Heart right ventricle (tissue), 16 donors: Measurements from ENCODE around the gene PNP. TPM values are rescaled to one million over a fixed set of nuclear protein-coding genes. Genes with fewer than 3 reads are reported as not detected.

Experiments
- ATAC-seq, 8 donors: fragments of 200-7000 bp; cut with Tn5 transposase; one replicate each; pipeline ENCODE4 v1.9.1; 2020; ENCODE audit warnings: mild to moderate bottlenecking in 8 of 8, moderate library complexity in 8 of 8, moderate number of reproducible peaks in 1 of 8
- DNase-seq, 2 donors: peaks; one replicate each; pipeline ENCODE4 v3.0.0-alpha.2; 2020
- H3K27ac ChIP-seq, 10 donors: fragments of 200-600 bp; sonication (generic) in 2 of 10; one replicate each; pipeline versions ENCODE4 v1.5.0 to v1.8.0; 2020 to 2022; ENCODE audit warnings: mild to moderate bottlenecking in 3 of 10
- H3K27me3 ChIP-seq, 7 donors: fragments of 200-600 bp; one replicate each; pipeline ENCODE4 v1.8.0; 2021 to 2022; ENCODE audit warnings: mild to moderate bottlenecking in 2 of 7
- H3K36me3 ChIP-seq, 9 donors: fragments of 200-600 bp; sonication (generic) in 1 of 9; one replicate each; pipeline versions ENCODE4 v1.5.0 to v1.8.0; 2020 to 2022; ENCODE audit warnings: mild to moderate bottlenecking in 2 of 9
- H3K4me1 ChIP-seq, 9 donors: fragments of 200-600 bp; sonication (generic) in 1 of 9; one replicate each; pipeline versions ENCODE4 v1.5.0 to v1.8.0; 2020 to 2022; ENCODE audit warnings: mild to moderate bottlenecking in 4 of 9
- H3K4me3 ChIP-seq, 10 donors: fragments of 200-600 bp; sonication (generic) in 2 of 10; one replicate each; pipeline versions ENCODE4 v1.5.0 to v1.8.0; 2020 to 2022; ENCODE audit warnings: mild to moderate bottlenecking in 7 of 10, moderate library complexity in 2 of 10
- H3K9me3 ChIP-seq, 11 donors: fragments of 200-600 bp in 10 of 11; sonication (generic) in 2 of 11; one replicate each; pipeline versions ENCODE4 v1.5.0 to v1.8.0; 2013 to 2022; ENCODE audit warnings: mild to moderate bottlenecking in 2 of 11, control low read depth in 1 of 11, moderate library complexity in 1 of 11
- WGBS, 2 donors: extraction: QIAGEN DNeasy Blood & Tissue Kit; methylation state at CpG; one replicate each; pipeline ENCODE4 v1.1.7; 2013; ENCODE audit warnings: inconsistent platforms in 1 of 2; 5-methylcytosine and 5-hydroxymethylcytosine counted together
- intact Hi-C, 10 donors: fragments of 100-400 bp; cut with DNase I; formaldehyde crosslinking; loops; one replicate each; pipeline versions ENCODE4 v1.11.1 to v1.14.2; 2022
- polyA plus RNA-seq, 2 donors: library from polyadenylated mRNA; stranded (reverse); fragments of 200-250 nt; gene quantifications; one replicate each; pipeline ENCODE4 v1.2.3, GENCODE V29; 2013
- total RNA-seq, 10 donors: library from RNA; stranded (reverse); fragmentation: NEBNext Ultra II Directional in 3 of 10; extraction: Animal tissue kit (Norgen Biotek cat#: 25700) in 3 of 10; gene quantifications; one replicate each; pipeline versions ENCODE4 v1.2.1 to v1.2.4, GENCODE V29; 2021 to 2023
- TF ChIP-seq, protein P1 (sequence below), 9 donors: fragments of 200-600 bp; sonication (generic) in 2 of 9; IDR thresholded peaks; one replicate each; pipeline versions ENCODE4 v1.5.0 to v1.8.0; 2021 to 2022; ENCODE audit warnings: antibody characterized with exemption in 9 of 9, mild to moderate bottlenecking in 5 of 9, moderate library complexity in 1 of 9
- donor health status: Arrhythmogenic right ventricular cardiomyopathy.
- donor health status: ischemic (EF 13 %, LVEDD 7.1; RV severe dilation, severe dysfunction).
- donor health status: healthy with polysubstance abuse.
- donor health status: DM: no; HTN: yes; CAD: no.
- donor health status: DM: no; HTN: no; CAD: no.
- donor health status: ischemic (EF 25% LVEDD 6.9; RV normal size, moderate dysfunction).
- donor health status: ischemic (EF 25% LVEDD 5.7; RV mildly dilated, moderate dysfunction).
- donor health status: healthy.
- donor health status: DM: yes; HTN: yes; CAD: no.
- donor health status: Ischemic cardiomyopathy.
- donor health status: ischemic (EF 35%, LVEDD 5.7; RV mildly dilated, moderate dysfunction).
- donor health status: nonischemic (EF 11% LVEDD 7.7; RV severe dilation, severe dysfunction).
- donor health status: DM: yes; HTN: yes; CAD: no.
- donor health status: PGD.
- donor health status: ischemic (EF 29% LVEDD 5.4; RV normal size, mild dysfunction).
- donor health status: nonischemic (EF 23%, LVEDD 6.1; RV moderate dilation, normal function).

The PNP gene
- total and polyA plus RNA-seq, 12 donors = 5.0 to 33.7 (median 8.6) TPM

DNA sequence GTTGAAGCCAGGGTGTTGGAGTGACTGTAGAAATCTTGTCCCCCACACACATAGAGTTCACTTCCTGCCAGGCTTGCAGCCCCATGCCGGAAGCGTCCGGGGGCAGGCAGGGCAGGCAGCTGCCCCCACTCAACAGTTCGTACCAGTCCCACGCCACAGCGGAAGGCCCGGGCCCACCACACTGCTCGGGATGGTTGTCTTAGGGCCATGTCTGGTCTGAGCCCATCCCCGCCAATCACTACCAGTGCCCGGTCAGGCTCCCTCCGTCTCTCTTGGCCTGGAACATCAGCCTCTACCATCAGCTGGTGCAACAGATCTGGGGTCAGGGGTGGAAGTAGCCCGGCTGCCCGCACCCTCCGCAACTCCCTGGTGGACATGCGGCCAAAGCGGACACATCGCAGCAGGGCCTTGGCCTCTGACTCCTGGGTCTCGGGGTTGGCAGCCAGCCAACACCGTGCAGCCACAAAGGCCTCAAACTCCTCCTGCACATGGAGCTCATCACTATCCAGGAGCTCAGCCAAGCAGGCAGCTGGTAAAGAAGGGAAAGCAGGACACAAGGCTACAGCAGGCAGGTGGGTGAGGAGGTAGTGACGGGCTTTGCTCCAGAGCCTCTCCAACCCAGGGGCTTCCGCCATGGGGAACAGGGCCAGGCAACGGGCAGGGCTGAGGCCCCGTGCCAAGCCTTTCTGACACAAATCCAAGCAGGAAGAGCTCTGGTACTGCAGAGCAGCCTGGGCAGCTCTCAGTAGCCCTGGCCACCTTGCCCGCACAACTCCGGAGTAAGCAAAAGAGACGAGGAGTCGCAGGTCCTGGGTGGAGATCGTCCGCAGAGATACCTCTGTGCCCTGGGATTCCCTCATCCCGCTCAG, 39.2 kb upstream of the PNP start:
- TF ChIP-seq, protein P1, sequence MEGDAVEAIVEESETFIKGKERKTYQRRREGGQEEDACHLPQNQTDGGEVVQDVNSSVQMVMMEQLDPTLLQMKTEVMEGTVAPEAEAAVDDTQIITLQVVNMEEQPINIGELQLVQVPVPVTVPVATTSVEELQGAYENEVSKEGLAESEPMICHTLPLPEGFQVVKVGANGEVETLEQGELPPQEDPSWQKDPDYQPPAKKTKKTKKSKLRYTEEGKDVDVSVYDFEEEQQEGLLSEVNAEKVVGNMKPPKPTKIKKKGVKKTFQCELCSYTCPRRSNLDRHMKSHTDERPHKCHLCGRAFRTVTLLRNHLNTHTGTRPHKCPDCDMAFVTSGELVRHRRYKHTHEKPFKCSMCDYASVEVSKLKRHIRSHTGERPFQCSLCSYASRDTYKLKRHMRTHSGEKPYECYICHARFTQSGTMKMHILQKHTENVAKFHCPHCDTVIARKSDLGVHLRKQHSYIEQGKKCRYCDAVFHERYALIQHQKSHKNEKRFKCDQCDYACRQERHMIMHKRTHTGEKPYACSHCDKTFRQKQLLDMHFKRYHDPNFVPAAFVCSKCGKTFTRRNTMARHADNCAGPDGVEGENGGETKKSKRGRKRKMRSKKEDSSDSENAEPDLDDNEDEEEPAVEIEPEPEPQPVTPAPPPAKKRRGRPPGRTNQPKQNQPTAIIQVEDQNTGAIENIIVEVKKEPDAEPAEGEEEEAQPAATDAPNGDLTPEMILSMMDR (IDR thresholded peaks at IDR 0.05) = no peak

DNA sequence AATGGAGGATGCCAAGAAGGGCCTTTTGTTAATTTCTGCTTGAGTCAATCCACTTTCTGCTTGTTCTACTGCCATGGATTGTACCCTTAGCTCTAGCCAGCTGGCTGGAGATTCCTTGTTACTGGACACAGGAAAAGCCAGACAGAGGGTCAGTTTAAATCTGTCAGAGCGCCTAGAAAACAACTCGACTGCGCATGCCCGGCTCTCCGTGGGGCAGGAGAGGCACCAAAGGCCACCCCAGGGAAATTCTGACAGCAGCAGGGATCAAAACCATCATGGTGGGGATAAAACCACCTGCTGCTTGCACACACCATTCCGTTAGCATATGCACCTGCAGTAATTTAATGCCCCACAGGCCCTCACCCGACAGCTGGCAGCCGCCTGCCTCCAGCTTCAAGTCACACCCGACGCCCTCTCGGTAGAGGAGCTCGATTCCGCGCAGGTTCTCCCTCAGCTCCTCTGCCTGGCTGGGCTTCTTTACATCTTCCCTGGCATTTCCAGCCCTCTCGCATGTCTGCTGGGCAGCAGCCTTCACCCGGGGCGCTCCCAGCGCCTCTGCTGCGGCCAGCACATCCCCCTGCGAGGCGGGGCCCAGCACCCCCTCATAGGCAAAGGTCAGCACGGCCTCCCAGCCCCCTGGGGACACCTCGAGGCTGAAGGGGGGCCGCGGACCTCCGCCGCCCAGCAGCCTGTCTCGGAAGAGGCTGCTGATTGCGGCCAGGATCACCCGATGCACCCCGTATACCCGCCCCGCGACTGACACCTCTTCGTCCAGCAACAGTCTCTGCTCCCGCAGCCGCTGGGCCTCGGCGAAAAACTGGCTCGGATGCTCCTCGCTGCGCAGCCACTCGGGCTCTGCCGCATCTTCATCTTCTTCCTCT, 34.3 kb upstream of the PNP start:
- peak overlapping the region; percentile 7 to 82 (median 64) for H3K27ac ChIP-seq
- DNase-seq (peak; percentile 67 to 82), ATAC-seq (peak; percentile 52 to 86 (median 65))
- peaks cover 0 to 6% (median 0%) of the 10 kb centered on the region in 7 donors for H3K27me3 ChIP-seq
- H3K36me3 ChIP-seq = peaks cover 0 to 6% (median 0%) of the 10 kb centered on the region in 9 donors
- H3K4me3 ChIP-seq = peak overlapping the region; percentile 13 to 64 (median 52)
- peaks cover 0 to 33% (median 16%) of the 10 kb centered on the region in 9 donors for H3K4me1 ChIP-seq
- TF ChIP-seq, protein P1 (IDR thresholded peaks at IDR 0.05) = no peak
- WGBS, 2 donors = 15 to 16% methylated on average over 44 of the region's 44 CpGs
- no peaks in the 10 kb centered on the region for H3K9me3 ChIP-seq
- intact Hi-C loops = no loop called here

More for the DNA sequence above, 39.2 kb upstream of the PNP start:
- no peak overlapping the region for H3K4me3 ChIP-seq
- ATAC-seq = peak in 6 of 8 donors; percentile 11 to 74 (median 42)
- peaks cover 0 to 12% (median 0%) of the 10 kb centered on the region in 9 donors for H3K36me3 ChIP-seq
- intact Hi-C loops = no loop called here
- H3K27me3 ChIP-seq = peaks cover 0 to 2% (median 0%) of the 10 kb centered on the region in 7 donors
- H3K4me1 ChIP-seq = peaks cover 0 to 36% (median 13%) of the 10 kb centered on the region in 9 donors
- peak in 1 of 2 donors; percentile 43 for DNase-seq
- H3K27ac ChIP-seq = no peak overlapping the region
- WGBS, 2 donors = 76 to 77% methylated on average over 30 of the region's 30 CpGs
- H3K9me3 ChIP-seq = no peaks in the 10 kb centered on the region

DNA sequence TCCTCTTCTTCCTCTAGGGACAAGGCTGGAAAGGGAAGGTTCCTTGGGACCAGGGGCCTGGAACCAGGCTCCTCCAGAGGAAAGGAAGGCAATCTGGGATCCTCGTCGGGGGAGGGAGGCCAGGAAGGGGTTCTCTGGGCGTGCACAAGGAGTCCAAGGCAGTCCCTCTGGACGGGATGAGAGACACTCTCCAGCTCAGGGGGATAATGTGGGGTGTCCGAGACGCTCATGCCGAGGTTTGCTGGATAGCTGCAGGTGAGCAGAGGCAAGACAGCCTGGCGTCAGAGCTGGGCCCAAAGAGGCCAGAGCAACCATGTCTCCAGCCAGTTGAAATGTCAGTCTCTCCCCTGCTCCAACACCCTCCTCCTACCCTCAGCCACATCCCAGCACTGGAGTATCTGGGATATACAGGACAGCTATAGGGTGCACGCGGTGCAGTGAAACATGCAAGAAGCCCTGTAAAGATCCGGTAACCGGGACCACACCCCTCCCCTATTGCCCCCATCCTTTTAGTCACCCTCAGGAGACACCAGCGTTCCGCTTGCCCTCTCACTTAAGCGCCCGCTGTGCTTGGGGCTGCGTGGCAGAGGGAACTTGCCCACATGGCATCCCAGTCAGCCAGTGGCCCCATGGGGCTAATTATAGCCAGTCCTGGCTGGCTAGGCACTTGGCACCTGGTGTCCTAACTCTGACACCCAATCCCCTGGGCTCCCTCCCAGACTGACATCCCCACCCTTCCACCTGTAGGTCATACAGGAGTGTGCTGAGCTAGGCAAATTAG, 33.4 kb upstream of the PNP start, which contains the start of gene KLHL33:
Gene KLHL33, minus strand, starts transcription at position 585 of the 781 bp plus-strand sequence. Its CDS starts 355 bp downstream, at position 230.
- no peaks in the 10 kb centered on the region for H3K9me3 ChIP-seq
- WGBS, 2 donors = 66 to 71% methylated on average over 17 of the region's 17 CpGs
- H3K4me3 ChIP-seq = peak within 1 kb of the TSS; percentile 13 to 64 (median 52)
- peak within 1 kb of the TSS; percentile 7 to 82 (median 64) for H3K27ac ChIP-seq
- ATAC-seq (peak; percentile 8 to 59 (median 36)), DNase-seq (no peak)
- intact Hi-C loops = no loop called here
- H3K27me3 ChIP-seq = peaks cover 0 to 6% (median 0%) of the 10 kb centered on the region in 7 donors
- no peaks in the 10 kb centered on the region for H3K36me3 ChIP-seq
- H3K4me1 ChIP-seq = peaks cover 0 to 24% (median 13%) of the 10 kb centered on the region in 9 donors
- TF ChIP-seq, protein P1 (IDR thresholded peaks at IDR 0.05) = no peak
